GM18526 (cell line): Measurements from ENCODE around the gene TXNDC2.

Experiments used
- POLR2A ChIP-seq: IDR thresholded peaks from 3 replicates; pipeline ENCODE4 v1.6.1; 2011; ENCODE audit not compliant: insufficient read length; ENCODE audit errors: extremely low read depth

The TXNDC2 gene

DNA sequence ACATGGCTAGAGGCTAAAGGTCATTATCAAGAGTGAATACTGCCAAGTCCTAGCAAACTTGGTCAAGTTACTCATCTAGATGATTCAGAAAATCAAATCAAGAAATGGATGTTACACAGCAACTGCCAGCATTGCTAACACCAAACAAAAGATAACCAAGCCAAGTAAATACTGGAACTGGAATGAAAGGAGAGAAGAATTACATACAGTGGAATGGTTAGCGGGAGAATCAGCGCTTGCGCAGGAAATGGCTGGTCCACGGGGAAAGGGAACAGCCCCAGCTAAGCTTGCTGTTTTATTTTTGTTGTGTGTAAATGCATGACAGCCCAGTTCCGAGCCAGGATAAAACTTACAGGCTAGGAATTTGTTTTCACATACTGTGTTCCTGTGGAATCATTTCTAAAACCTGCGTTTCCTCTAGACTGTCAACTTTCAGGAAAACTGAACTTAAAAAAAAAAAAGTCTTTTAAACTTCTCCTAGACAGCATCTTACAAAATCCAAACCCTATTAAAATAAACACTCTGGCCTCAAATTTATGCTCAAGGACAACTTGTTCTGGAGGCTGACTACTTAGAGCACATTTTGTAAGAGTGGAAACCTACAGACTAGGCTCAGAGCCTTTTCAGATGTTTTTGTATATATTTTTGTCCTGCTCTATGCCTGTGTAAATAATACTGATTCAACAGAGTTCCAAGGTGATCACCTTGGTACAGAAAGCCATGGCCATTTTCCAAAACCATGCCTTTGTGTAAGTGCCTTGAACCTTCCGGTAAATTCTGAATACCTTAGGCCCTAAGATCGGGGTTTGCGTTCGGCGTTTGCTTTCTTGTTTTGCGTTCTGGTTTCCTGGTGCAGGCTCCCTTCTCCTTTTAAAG lies 30.7 kb upstream of the TXNDC2 start:
- TF ChIP-seq POLR2A: no peak

DNA sequence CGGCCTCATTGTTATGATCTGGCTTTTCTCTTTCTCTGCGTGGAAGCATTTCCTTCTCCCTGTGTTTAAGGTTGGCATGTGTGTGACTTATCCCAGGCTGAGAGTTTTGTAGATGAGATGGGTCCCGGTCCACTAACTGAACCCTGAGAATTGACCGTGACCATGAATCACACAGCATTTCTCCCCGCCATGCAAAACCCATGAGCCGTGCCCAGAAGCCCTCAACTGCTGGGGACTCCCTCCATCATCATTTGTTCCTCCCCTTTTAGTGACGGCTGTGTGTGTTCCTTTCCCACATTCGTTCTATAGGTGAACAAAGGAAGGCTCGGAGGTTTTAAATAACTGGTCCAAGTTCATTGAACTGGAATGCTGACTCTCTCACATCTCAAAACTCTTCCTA lies 30.1 kb upstream of the TXNDC2 start:
- no peak for TF ChIP-seq POLR2A

DNA sequence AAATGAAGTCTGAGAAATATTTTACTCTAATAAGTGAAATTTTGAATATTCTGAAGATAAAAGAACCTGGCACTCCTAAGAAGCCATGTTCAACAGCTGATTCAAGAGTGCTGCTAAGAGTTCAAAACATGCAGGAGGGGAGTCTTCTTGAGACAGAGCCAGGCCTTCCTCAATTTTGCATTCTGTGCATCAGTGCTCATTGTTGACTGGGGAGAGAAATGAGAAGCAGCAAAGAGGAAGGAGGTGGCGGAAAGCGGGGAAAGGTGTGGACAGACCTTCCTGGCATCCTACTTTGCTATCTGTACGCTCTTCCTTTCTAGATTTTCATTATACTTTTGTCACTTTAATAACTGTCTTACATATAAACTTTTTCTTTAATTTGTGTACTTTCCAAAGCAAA lies 29.7 kb upstream of the TXNDC2 start:
- TF ChIP-seq POLR2A: no peak

DNA sequence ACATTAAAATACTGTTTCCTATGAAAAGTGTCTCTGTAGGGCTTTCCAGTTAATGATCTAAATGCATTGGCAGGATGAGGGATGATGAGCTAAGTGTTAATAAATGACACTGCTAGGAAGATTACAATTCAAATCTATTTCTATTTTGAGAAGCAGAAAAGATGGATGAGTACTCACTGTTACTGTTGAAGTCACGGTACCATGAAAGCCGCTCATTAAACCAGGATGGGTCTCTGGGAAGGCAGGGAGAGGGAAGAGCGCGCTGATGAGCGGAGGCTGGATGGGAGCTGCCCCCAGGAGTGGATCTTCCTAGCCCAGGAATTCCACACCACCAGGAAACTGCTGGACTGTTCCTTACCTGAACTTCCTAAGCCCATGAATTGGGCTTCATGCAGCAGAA lies 27.1 kb upstream of the TXNDC2 start:
- no peak for TF ChIP-seq POLR2A

DNA sequence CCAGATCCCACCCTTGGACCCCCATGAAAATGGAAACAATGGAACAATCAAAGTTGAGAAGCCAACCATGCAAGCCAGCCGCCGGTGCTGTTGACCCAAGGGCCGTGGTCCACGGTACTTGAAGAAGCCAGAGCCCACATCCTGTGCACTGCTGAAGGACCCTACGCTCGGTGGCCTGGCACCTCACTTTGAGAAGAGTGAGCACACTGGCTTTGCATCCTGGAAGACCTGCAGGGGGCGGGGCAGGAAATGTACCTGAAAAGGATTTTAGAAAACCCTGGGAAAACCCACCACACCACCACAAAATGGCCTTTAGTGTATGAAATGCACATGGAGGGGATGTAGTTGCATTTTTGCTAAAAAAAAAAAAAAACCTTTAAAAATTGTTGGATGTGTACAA lies 26.5 kb upstream of the TXNDC2 start:
- no peak for TF ChIP-seq POLR2A

DNA sequence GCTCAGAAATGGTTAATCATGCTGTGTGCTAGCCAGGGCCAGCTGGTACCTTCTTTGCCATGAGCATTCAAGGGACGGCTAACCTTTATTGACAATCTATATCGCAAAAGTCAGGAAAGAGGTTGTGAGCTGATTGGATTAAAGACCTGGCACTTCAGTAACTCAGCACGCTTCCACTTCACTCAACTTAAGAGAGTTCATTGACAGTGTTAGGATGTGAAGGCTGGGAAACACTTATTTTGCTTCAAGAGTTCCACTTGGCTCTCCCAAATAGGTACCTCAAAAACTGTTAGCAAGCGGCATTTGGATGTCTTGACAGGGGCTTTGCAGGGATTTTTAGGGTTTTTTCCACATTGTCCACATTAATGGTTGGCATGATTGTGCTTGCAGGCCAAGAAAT lies 25.1 kb upstream of the TXNDC2 start:
- TF ChIP-seq POLR2A: no peak

DNA sequence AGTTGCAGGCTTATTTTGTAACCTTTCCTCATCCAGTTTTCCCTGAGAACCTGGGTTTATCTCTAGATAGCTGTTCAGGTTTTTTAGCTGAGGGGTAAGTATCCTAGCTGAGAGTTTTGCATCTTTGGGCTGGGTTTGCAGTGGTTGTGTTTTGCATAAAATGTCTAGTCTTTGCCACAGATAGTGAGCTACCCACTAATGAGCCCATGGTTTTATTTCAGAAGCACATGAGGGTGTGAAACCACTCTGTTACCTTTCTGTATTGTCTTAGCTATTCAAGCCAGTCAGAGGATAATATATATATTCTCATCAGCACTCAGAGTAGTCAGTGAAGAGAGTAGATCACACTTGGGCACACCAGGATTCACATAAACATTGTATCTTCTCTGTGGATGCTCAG lies 24.6 kb upstream of the TXNDC2 start:
- TF ChIP-seq POLR2A: no peak

DNA sequence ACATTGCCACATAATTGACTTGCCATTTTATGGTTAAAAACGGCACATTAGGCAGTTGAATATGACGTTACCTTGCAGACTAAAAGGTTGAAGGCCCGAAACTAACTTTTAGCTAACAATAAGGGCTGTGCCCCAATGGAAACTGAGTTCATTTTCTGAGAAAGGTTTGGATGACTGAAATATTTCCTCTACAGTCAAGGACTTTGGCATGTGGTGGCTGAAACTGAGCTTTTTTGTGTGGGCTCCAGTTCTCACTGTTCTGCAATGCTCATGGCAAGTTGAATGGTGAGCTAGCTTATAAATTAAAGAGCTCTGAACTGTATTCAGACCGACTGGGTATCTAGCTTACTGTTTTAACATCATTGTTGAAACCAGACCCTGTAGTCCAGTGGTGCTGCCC lies 23.8 kb upstream of the TXNDC2 start:
- TF ChIP-seq POLR2A: no peak

DNA sequence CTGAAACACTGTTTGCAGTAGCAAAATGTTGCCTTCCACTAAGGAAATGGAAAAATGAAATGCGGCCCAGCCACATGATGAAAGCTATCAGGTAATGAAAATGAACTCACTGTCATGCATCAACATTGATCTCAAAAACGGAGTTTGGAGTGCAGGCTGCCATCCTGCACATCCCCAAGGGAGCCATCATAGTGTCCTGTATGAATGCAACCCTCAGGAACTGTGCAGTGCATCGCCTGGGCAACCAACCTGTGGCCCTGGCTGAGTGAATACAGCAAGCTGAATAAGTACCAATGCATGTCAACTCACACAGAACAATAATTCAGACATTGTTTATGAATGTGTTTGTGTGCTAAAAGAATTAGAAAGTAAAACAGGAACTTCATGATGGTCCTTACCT lies 23.1 kb upstream of the TXNDC2 start:
- TF ChIP-seq POLR2A: no peak

DNA sequence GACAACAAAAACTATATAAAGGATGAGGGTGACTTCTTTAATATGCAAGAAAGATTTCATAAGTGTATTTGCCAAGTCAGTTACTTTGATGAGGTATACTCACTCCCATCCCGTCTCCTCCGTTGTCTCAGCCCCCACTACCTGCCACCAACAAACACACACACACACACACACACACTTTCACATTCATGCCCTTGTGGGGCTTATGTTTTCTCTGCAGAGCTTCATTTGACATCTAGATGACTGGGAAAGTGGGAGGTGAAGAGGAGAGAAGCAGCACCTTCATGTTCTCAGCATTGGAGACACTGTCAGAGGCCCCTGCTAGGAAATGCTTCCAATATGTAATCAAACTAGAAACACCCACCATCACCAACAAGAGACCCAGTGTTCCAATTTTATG lies 22.5 kb upstream of the TXNDC2 start:
- TF ChIP-seq POLR2A: no peak

DNA sequence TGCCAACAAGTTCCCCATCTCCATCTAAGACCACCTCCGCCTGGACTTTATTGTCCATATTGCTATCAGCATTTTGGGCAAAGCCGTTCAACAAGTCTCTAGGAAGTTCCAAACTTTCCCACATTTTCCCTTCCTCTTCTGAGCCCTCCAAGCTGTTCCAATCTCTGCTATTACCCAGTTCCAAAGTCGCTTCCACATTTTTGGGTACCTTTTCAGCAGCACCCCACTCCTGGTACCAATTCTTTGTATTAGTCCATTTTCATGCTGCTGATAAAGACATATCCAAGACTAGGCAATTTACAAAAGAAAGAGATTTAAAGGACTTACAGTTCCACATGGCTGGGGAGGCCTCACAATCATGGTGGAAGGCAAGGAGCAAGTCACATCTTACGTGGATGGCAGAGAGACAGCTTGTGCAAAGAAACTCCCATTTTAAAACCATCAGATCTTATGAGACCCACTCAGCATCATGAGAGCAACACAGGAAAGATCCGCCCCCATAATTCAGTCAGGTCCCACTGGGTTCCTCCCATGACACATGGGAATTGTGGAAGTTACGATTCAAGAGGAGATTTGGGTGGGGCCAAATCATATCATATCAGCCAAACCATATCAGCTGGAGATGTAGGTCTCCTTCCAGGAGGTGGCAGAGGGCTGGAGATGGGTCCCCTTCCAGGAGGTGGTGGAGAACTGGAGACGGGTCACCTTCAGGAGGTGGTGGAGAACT lies 19.8 kb upstream of the TXNDC2 start:
- no peak for TF ChIP-seq POLR2A

DNA sequence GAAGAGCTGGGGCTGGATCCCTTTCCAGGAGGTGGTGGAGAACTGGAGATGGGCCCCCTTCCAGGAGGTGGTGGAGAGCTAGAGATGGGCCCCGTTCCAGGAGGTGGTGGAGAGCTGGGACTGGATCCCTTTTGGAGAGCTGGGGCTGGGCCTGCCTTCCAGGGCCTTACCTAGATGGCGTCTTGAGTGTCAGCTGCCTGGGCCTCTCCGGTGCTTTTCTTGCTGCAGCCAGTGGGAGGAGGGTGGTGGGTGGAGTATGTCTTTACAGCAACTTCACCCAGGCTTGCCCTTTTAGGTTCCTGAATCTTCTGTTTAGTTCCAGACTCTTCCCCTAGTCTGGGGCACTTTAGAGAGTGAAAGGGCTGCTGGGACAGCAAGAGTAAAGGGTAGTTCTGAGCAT lies 19.1 kb upstream of the TXNDC2 start:
- no peak for TF ChIP-seq POLR2A

DNA sequence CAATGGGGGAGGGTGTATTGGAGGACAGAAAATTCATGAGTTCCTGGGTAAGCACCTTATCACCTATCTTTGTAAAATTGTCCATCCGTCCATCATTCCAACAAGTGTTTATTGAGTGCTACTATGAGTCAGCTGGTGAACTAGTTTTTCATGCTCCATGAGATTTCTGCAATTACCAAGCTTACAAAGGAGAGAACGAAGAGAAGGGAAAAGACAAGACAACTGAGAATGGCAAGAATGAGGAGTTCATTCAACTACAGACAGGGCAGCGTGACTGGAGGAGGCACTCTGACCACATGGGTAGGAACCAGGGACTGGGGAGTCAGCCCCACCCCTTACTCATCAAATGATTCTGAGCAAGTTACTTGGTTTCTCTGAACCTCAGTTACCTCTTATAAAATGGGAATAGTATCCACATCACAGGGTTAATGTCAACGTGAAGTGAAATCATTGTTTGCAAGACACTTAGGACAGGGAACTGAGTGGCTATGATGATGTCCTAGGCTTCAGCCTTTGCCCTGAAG lies 18.6 kb upstream of the TXNDC2 start:
- no peak for TF ChIP-seq POLR2A

DNA sequence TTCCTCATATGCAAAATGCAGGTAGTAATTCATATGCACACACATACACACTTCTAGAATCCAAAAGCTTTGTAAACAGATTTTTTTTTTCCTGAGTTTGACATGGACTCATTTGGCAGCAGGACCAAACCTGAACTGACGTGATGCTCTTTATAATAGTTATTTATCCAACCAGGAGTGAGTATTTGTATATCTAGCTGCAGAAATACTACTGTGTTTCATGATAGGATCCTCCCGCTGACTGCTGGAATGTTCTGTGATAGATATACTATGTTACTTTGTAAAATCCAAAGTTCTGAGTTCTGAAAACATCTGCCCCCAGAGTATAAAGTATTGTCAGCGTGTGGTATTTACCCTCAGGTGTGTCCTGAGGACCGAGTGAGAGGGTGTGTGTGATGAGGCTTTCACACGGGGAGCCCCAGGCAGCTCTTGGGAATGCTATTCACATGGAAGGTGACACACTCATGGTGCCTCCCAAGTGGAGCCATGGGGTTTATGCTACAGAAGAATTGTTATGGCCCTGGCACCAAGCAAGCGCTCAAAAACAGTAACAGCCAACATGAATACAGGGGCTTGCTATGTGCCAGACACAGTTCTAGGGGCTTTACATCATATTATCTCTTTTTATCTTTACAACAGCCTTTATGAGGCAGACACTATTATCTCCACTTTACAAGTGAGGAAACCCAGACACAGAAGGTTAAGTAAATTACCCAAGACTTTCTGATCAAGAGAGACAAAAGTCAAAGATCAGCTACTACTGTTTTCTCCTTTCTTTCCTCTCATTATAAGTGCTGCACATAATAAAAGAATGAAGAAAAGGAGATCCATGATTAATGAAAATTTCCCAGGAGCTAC lies 16.7 kb upstream of the TXNDC2 start:
- no peak for TF ChIP-seq POLR2A

DNA sequence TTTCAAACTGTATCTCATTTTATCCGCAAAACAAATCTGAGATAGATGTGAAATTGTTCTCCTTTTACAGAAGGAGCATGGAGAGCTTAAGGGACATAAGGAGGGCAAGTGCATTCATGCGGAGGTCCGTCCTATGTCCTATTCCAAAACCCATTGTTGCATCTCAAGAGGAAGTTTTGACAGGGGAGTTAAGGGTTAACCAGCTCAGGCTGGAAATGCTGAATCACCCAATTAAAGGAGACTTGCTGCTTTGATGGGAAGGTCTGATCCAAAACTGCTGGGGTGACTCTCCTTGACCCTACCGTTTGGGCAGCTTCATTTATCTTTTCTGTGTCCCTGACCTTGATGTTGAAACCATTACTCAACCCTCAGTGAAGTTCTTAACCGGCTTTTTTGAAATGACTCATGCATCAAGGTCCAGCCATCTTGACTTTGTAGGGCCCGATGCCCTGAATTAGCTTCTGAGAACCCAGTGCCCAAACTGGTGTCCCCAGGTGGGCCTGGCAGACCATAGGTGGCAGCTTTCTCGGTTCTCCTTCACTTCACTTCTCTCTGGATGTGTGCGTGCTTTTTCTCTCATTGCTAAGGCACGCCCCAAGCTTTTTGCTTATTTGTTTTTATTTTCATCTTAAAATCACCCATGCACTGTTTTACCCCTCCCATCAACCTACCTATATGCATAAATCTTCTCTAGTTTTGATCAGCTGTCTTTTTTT lies 15.9 kb upstream of the TXNDC2 start:
- TF ChIP-seq POLR2A: no peak

DNA sequence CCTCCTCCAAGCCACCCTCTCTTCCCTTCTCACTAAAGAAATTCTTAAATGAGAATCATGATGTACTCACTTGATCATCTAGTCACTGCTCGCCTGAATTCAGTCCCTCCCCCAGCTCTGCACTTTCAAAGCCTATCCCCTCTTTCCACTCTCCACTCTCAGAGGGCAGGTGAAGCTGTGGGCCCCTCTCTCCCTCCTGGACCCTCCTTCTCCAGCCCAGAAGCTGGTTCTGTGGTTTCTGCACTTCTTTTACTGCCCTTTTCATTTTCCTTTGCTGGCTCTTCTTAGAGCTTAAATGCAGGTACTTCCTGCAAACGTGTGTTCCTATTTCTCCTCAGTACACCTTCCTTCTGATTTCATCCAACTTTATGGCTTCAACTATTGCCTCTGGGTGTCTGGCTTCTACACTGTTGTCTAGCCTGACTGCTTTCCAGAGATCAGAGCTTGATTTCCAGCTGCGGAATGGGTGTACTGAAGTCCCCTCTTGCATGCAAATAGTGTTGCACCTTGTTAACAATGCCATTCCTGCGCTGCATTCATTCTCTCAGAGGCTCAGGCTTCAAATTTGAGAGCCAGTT lies 15.3 kb upstream of the TXNDC2 start:
- TF ChIP-seq POLR2A: no peak
